Measurements from ENCODE around the gene CNKSR1. TPM values are rescaled to one million over a fixed set of nuclear protein-coding genes. Genes with fewer than 3 reads are reported as not detected.

CNKSR1 gene
- polyA plus RNA-seq, 3 donors: 1.4 TPM; not detected in 2

- no peak overlapping the region for H3K4me2 ChIP-seq (replicated peaks; ENCODE audit: extremely low read depth, low read length, poor library complexity, severe bottlenecking)
- Mint-ChIP-seq H3K9me3 (peaks cover 0 to 2% (median 0%) of the 10 kb centered on the region in 7 donors), H3K27me3 (ENCODE audit: low read depth in 3 of 3) (peaks cover 0 to 2% (median 1%) of the 10 kb centered on the region in 3 donors), H3K36me3 (no peaks in the 10 kb centered on the region), H3K27ac (no peak overlapping the region), H3K4me1 (peaks cover 31% of the 10 kb centered on the region), H3K4me3 (no peak overlapping the region)
- H3K4me1 ChIP-seq (ENCODE audit: control insufficient read depth in 1 of 2, insufficient read depth in 2 of 2, low read length in 2 of 2): peaks cover 30 to 32% of the 10 kb centered on the region in 2 donors
- no peaks in the 10 kb centered on the region for H4K20me1 ChIP-seq (ENCODE audit: insufficient read depth, low read length)
- WGBS (ENCODE audit: insufficient coverage): no CpG with 5 or more reads among the region's 1 CpG
- H3K9me3 ChIP-seq (replicated peaks in 1 of 2; ENCODE audit: control insufficient read depth in 1 of 2, insufficient read depth in 1 of 2, low read length in 2 of 2): no peaks in the 10 kb centered on the region
- H3K9ac ChIP-seq (ENCODE audit: insufficient read depth, low read length, poor library complexity, severe bottlenecking): no peak overlapping the region
- no peak overlapping the region for H2AFZ ChIP-seq (ENCODE audit: insufficient read depth, low read depth, low read length, poor library complexity, severe bottlenecking)
- intact Hi-C loops (cut with micrococcal nuclease): no loop called here
- no peaks in the 10 kb centered on the region for H3K27me3 ChIP-seq (ENCODE audit: control insufficient read depth in 2 of 2, insufficient read depth in 2 of 2, low read length in 2 of 2)
- no peaks in the 10 kb centered on the region for H3K79me2 ChIP-seq (ENCODE audit: insufficient read depth, low read length)
- no peak overlapping the region for H3K27ac ChIP-seq (ENCODE audit: low read depth in 1 of 2, low read length in 2 of 2)
- H3K36me3 ChIP-seq (replicated peaks in 1 of 2; ENCODE audit: control insufficient read depth in 1 of 2, insufficient read depth in 2 of 2, low read length in 2 of 2): no peaks in the 10 kb centered on the region
- no peak for DNase-seq
- TF ChIP-seq CTCF (IDR thresholded peaks at IDR 0.05): no peak
- no peak overlapping the region for H3K4me3 ChIP-seq (replicated peaks in 1 of 3; ENCODE audit: low read depth in 2 of 3, low read length in 3 of 3)
These were observed 46.6 kb upstream of the CNKSR1 start for GRCh38 chr1:26130695-26131094.

- Mint-ChIP-seq H3K9me3 (peaks cover 0 to 2% (median 0%) of the 10 kb centered on the region in 7 donors), H3K4me3 (no peak overlapping the region), H3K36me3 (no peaks in the 10 kb centered on the region), H3K4me1 (peaks cover 15% of the 10 kb centered on the region), H3K27me3 (ENCODE audit: low read depth in 3 of 3) (peaks cover 0 to 3% (median 2%) of the 10 kb centered on the region in 3 donors), H3K27ac (no peak overlapping the region)
- H3K27me3 ChIP-seq (ENCODE audit: control insufficient read depth in 2 of 2, insufficient read depth in 2 of 2, low read length in 2 of 2): no peaks in the 10 kb centered on the region
- H2AFZ ChIP-seq (ENCODE audit: insufficient read depth, low read depth, low read length, poor library complexity, severe bottlenecking): no peak overlapping the region
- peaks cover 15 to 16% of the 10 kb centered on the region in 2 donors for H3K4me1 ChIP-seq (ENCODE audit: control insufficient read depth in 1 of 2, insufficient read depth in 2 of 2, low read length in 2 of 2)
- TF ChIP-seq CTCF (IDR thresholded peaks at IDR 0.05): no peak
- no peaks in the 10 kb centered on the region for H3K9me3 ChIP-seq (replicated peaks in 1 of 2; ENCODE audit: control insufficient read depth in 1 of 2, insufficient read depth in 1 of 2, low read length in 2 of 2)
- H4K20me1 ChIP-seq (ENCODE audit: insufficient read depth, low read length): no peaks in the 10 kb centered on the region
- intact Hi-C loops (cut with micrococcal nuclease): no loop called here
- H3K4me3 ChIP-seq (replicated peaks in 1 of 3; ENCODE audit: low read depth in 2 of 3, low read length in 3 of 3): no peak overlapping the region
- no peaks in the 10 kb centered on the region for H3K36me3 ChIP-seq (replicated peaks in 1 of 2; ENCODE audit: control insufficient read depth in 1 of 2, insufficient read depth in 2 of 2, low read length in 2 of 2)
- no peak overlapping the region for H3K27ac ChIP-seq (ENCODE audit: low read depth in 1 of 2, low read length in 2 of 2)
- no peak overlapping the region for H3K9ac ChIP-seq (ENCODE audit: insufficient read depth, low read length, poor library complexity, severe bottlenecking)
- no peaks in the 10 kb centered on the region for H3K79me2 ChIP-seq (ENCODE audit: insufficient read depth, low read length)
- H3K4me2 ChIP-seq (replicated peaks; ENCODE audit: extremely low read depth, low read length, poor library complexity, severe bottlenecking): no peak overlapping the region
- WGBS (ENCODE audit: insufficient coverage): 100% methylated on average over 2 of the region's 5 CpGs
- peak in 1 of 3 donors; percentile 13 for DNase-seq
These were observed 45.0 kb upstream of the CNKSR1 start for GRCh38 chr1:26132128-26132833.

Measured in CD14-positive monocyte (primary cell).